Upper lobe of left lung (tissue), 4 donors: ENCODE data around the gene FAM180B.

Source experiments
- CTCF ChIP-seq, 6 experiments: fragments of 450-650 bp in 4 of 6; fragments of 200-600 bp in 2 of 6; sonication (generic) in 2 of 6; IDR thresholded peaks; one replicate each; pipeline ENCODE4 v1.5.1; 2016 to 2019; ENCODE audit warnings: antibody characterized with exemption in 6 of 6
- POLR2A ChIP-seq, 4 donors: fragments of 450-650 bp; IDR thresholded peaks; one replicate each; pipeline ENCODE4 v1.5.1; 2016 to 2017; ENCODE audit warnings: antibody characterized with exemption in 4 of 4, mild to moderate bottlenecking in 2 of 4

DNA sequence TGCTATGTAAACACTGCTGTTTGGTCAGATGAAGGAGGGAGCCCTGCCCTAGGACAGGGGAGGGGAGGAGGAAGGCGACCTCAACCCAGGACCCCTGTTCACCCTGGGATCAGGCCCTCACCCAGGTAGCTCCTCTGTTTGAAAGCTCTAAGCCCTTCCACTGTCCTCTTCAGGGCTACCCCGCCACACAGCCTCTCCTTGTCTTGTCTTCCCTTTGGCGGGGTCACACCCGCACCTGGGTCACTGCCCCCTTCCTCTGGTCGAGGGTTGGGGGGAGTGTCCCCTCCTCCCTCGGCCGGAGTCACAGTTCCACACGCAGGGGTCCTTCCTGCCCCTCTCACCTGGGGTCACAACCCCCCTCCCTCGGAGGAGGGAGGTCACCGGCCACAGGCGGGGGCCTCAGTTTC is 21.5 kb upstream of the FAM180B start:
- TF ChIP-seq CTCF (IDR thresholded peaks at IDR 0.05) (no peak), POLR2A (IDR thresholded peaks at IDR 0.05) (no peak)
